Left forelimb (tissue), 1 donor: Measurements from ENCODE around the gene HAP1.
"Not testable (repeated sequence)": the region's sequence is repeated elsewhere in the genome, so short reads cannot be mapped to it uniquely, and the experiment has no call there.

Source experiments
- DNase-seq: peaks from one replicate; pipeline ENCODE4 v3.0.0-alpha.2; 2018; ENCODE audit warnings: low spot score

HAP1 gene

DNA sequence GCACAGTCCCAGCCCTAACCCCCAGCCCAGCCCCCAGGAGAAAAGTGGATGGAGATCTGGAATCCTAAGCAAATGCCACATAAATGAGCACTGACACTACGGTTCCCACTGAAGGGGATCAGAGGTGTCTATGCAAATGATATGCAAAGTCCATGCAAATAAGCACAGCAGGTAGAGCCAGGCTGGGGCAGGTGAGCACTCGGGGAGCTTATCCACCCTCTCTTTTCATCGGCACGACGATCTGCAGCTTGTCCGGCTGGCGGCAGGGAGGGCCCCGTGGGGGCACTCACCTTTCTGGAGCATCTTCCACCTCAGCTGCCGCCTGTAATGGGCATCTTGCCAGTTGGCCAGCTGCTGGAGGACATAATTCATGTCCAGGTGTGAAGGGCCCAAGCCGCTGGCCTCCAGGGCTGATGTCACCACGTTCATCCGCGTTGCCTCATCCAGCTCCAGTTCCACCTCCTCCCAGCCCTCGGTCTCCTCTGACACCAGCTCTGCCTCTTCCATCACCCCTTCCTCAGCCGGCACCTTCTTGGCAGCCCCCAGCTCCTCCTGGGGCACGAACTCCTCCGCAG lies 9.9 kb downstream of the HAP1 start:
- no peak for DNase-seq

- no peak for DNase-seq
These were observed 10.5 kb downstream of the HAP1 start for GRCh38 chr17:41723801-41724475.

GRCh38 chr17:41722231-41722630 lies 12.2 kb downstream of the HAP1 start:
- no peak for DNase-seq

DNA sequence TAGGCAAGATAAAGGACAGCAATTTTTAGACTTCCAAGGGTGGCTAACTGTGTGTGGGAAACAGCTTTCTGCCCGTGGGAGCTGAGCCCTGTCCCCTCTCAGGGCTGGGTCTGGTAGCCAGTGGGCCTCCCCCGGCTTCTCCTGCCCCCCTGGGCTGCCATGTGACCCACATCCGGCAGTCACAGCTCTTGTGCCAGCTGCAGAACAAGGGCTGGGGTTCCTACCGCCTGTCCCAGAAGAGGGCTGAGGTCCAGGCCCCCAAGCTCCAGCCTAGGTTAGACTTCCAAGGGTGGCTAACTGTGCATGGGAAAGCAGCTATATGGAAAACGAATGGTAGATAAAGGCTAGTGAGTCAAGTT lies 16.2 kb downstream of the HAP1 start:
- DNase-seq = no peak

GRCh38 chr17:41717408-41718286 lies 16.8 kb downstream of the HAP1 start:
- DNase-seq = no peak

DNA sequence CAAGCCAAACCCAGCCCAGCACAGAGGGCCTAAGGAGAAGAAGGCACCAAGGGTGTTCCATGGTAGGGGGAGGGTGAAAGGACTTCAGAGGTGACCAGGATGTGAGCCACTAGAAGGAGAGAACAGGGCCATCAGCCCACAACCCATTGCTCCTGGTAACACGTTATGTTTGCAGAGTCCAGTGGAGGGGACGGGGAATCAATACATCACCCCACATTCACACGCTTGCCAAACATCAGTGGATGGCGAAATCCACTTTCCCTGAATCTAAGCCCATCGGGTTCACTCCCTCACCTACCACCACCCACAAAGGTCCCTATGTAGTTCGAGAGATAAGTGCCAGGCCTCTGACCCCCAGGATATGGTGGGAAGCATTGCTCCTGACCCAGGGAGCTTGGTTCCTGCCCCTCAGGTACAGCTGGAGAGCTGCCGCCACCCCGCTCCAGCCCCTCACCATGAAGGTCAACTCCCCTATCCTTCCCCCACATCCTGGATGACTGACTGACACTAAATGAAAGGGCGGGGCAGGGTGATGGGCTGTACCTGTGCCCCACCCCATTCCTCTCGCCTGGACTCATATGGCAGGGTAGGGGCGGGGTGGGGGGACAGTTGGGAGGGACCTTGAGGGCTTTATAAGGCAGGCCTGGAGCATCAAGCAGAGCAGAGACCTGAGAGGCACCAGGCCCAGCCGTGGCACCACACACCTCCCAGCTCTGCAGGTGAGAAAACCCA lies 22.6 kb downstream of the HAP1 start, which contains the start of gene GAST:
GAST (plus strand) TSS at position 663 of the 732 bp plus-strand sequence. CDS start 3,106 bp downstream, outside the sequence.
- DNase-seq = no peak

DNA sequence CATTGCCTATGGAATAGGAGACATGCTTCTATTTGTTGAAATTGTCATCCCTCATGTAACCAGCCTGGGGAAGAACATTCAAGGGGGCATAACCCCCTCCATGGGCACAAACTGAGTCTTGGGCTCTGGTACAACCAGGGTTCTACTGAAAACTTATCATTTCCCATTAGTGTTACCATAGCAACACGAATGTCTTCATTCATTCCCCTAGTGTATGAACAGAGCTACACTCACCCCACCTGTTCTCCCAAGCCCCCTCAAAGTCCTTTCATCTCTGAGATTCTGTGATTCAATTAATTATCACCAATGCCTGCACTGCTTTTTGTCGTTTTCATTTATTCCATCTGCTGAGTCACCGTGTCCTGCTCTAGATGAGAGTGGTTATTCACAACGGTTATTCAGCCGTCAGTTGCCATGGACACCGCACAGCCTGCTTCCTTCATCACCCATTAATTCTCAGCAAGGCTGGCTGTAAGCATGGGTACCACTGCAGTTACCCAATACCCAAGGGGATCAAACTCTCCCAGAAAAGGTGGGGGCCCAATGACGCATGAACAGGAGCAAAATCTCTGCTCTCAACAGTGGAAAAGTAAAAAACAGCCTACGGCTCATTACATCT lies 23.9 kb downstream of the HAP1 start:
- no peak for DNase-seq

DNA sequence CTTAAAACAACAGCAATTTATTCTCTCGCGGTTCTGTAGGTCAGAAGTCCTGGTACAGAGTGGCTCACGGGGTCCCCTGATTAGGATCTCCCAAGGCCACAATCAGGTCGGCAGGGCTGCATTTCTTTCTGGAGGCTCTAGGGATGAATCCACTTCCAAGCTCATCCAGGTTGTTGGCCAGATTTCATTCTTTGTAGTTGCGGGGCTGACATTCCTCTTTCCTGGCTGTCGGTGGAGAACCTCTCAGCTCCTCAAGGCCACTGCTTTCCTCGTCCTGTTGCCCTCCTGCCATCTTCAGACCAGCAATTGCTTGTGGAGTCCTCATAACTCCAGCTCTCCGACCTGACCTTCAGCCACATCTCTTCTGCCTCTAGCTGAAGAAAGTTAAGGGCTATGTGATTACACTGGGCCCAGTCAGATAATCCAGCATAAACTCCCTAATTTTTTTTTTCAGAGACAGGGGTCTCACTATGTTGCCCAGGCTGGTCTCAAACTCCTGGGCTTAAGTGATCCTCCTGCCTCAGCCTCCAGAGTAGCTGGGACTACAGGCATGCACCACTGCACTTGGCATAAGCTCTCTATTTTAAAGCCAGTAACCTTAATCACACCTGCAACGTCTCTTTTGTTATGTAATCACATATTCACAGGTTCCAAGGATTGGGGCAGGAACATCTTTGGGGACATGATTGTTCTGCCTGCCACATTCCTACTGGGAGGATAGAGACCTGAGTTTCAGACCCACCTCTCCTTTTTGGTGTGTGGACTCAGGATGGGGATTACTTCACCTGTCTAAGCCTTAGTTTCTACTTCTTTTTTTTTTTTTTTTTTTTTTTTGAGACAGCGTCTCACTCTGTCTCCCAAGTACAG lies 26.4 kb downstream of the HAP1 start:
- no peak for DNase-seq

GRCh38 chr17:41705271-41705991 lies 29.0 kb downstream of the HAP1 start:
- DNase-seq = no peak

- no peak for DNase-seq
These were observed 31.7 kb downstream of the HAP1 start for GRCh38 chr17:41702712-41703111.

DNA sequence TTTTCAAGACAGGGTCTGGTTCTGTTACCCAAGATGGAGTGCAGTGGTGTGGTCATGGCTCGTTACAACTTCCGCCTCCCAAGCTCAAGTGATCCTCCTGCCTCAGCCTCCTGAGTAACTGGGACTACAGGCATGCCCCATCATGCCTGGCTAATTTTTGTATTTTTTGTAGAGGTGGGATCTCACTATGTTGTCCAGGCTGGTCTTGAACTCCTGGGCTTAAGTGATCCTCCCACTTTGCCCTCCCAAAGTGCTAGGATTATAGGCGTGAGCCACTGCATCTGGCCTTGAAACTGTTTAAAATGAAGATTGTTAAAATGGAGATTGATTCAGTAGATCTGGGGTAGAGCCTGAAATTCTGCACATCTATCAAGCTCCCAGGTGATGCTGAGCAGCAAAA lies 33.6 kb downstream of the HAP1 start:
- not testable (repeated sequence) for DNase-seq

DNA sequence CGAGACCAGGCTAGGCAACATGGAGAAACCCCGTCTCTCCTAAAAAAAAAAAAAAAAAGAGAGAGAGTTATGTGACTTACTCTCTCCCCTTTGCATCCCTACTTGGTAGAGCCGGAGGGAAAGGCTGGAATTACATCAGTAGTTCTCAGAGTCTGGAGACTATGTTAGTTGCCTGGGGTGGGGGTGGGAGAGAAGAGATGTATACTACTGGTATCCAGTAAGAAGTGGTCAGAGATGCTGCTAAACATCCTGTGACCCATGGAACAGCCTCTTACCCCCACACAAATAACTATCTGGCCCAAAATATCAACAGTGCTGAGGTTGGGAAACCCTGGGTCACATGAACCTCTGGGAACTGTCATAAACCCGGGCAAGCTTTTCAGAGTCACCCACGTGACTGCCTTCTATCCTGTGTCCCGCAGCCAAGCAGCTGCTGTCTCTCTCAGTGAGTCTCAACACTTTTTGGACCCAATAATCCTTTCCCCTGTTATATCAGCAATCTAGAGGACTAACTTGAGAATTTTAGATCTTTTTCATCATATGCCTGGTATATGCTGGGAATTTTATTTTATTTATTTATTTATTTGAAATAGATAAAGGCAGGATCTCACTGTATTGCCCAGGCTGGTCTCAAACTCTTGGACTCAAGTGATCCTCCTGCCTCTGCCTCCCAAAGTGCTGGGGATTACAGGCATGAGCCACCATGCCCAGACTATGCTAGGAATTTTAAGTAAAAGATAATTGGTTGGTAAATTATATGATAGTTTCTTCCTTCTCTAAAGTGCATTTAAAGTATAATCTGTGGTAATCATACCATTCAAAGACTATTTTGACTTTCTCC lies 37.1 kb downstream of the HAP1 start:
- DNase-seq = no peak

DNA sequence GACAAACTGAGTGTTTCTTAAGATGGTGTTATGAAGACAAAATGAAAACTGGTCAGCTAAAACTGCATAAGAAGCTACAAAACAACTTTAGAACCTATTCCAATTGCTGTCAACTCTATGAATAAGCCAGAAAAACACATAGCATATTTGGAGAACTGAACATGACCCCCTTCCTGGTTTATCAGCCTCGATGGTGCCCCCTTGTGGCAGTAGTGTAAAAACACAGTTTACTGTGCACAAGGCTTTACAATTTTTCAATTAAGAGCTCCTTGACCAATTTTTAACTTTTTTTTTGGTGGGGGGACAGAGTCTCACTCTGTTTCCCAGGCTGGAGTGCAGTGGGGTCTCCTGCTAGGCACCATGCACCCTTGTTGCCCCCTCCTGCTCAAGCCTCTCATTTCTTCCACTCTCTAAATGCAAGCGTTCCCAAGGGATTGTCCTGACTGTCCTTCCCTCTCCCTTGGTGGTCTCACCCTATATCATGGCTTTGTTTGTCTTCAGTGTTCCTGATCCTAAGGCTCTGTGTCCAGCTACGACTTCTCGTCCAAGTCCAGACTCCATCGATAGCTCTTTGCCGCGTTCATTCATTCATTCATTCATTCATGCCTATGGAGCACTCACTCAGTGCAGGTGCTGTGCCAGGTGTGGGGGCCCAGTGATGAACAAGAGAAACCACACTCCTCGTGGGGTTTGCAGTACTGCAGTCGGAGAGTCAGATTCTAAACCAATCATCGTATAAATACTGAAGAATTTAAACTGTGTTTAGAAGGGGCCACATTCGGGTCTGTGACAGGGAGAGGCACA lies 38.3 kb downstream of the HAP1 start:
- no peak for DNase-seq

- no peak for DNase-seq
These were observed 39.2 kb downstream of the HAP1 start for GRCh38 chr17:41695134-41695661.

- no peak for DNase-seq
These were observed 41.5 kb downstream of the HAP1 start for GRCh38 chr17:41692722-41693521.

- no peak for DNase-seq
These were observed 43.2 kb downstream of the HAP1 start for GRCh38 chr17:41691031-41691777.

- DNase-seq = no peak
These were observed 43.9 kb downstream of the HAP1 start for GRCh38 chr17:41690497-41690896.
